Activated CD8-positive, alpha-beta T cell treated with anti-CD3 and anti-CD28 coated beads for 36 hours (primary cell): ENCODE measurements around the gene FMNL1. TPM values are rescaled to one million over a fixed set of nuclear protein-coding genes. Genes with fewer than 3 reads are reported as not detected.

Source experiments
- ATAC-seq: fragments of 200-7000 bp; cut with Tn5 transposase; one replicate; pipeline ENCODE4 v1.10.0; 2021; ENCODE audit warnings: mild to moderate bottlenecking, moderate library complexity
- CTCF ChIA-PET: fragments of 350-600 bp; sonication (Branson Sonifier 250); formaldehyde crosslinking; loops from one replicate; lab custom pipeline; 2021; ENCODE audit warnings: antibody characterized with exemption; lab: Charles Lee
- POLR2A ChIA-PET: fragments of 350-600 bp; sonication (Branson Sonifier 250); formaldehyde crosslinking; loops from one replicate; lab custom pipeline; 2021; ENCODE audit warnings: antibody characterized with exemption; lab: Charles Lee
- DNase-seq: peaks from one replicate; pipeline ENCODE4 v3.0.0-alpha.2; 2020
- H3K27ac Mint-ChIP-seq: one replicate; pipeline ENCODE4 v1.8.0; 2021; ENCODE audit warnings: mild to moderate bottlenecking, mixed read lengths
- H3K27me3 Mint-ChIP-seq: one replicate; pipeline ENCODE4 v1.8.0; 2021; ENCODE audit warnings: mixed read lengths
- H3K36me3 Mint-ChIP-seq: one replicate; pipeline ENCODE4 v1.8.0; 2021; ENCODE audit warnings: low read depth, mixed read lengths
- H3K4me1 Mint-ChIP-seq: one replicate; pipeline ENCODE4 v1.8.0; 2021; ENCODE audit warnings: low read depth, mixed read lengths
- H3K4me3 Mint-ChIP-seq: one replicate; pipeline ENCODE4 v1.8.0; 2021; ENCODE audit warnings: mild to moderate bottlenecking, moderate library complexity, mixed read lengths
- H3K9me3 Mint-ChIP-seq: one replicate; pipeline ENCODE4 v1.8.0; 2021; ENCODE audit warnings: mixed read lengths
- intact Hi-C: fragments of 100-400 bp; cut with micrococcal nuclease; formaldehyde crosslinking; loops from one replicate; pipeline ENCODE4 v1.10.0; 2022
- total RNA-seq, 2 experiments: library from RNA; stranded (reverse); gene quantifications; one replicate each; pipeline ENCODE4 v1.2.3, GENCODE V29; 2021
- TF ChIP-seq, protein P1 (sequence below): fragments of 200-600 bp; IDR thresholded peaks from one replicate; pipeline ENCODE4 v1.8.0; 2022; ENCODE audit warnings: antibody characterized with exemption, mild to moderate bottlenecking

FMNL1 gene
- total RNA-seq, 2 experiments from 2014 or later = 285 to 298 TPM

DNA sequence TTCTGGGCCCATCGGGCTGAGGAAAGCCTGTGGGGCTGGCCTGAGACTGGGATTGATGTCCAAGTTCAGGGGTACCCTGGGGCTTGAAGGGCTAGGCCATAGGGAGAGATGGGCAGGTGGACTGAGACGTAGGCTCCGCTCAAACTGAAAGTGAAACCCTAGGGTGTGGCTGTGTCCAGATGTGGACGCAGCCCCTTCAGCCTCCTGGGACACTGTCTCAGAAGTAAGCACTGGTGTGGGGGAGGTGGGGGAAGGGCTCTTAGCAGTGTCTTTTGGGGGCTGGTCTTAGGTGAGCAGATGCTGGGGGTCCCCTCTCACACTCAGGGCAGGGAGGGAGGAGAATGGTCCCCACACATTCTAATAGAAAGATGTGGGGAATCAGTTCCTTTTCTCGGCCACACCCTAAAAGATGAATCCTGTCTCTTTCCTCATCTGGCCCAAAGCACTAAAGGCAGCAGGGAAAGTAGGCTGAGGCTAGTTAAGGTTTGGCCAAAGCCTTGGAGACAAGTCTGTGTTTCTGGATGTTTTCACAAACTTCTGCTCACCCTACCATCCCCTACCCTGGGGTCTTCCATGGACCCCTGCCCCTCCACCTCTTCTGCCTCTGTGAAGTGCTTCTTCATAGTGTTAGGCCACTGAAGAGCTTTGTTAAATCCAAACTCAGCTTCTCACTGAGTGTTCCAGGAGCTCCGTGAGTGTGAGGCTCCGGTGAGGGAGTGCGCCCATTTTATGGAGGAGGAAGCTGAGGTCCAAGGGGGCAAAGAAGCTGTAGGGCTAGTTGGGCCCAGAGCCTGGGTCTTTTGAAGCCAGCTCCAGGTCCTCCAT, 5.6 kb downstream of the FMNL1 start:
- TF ChIP-seq, protein P1, sequence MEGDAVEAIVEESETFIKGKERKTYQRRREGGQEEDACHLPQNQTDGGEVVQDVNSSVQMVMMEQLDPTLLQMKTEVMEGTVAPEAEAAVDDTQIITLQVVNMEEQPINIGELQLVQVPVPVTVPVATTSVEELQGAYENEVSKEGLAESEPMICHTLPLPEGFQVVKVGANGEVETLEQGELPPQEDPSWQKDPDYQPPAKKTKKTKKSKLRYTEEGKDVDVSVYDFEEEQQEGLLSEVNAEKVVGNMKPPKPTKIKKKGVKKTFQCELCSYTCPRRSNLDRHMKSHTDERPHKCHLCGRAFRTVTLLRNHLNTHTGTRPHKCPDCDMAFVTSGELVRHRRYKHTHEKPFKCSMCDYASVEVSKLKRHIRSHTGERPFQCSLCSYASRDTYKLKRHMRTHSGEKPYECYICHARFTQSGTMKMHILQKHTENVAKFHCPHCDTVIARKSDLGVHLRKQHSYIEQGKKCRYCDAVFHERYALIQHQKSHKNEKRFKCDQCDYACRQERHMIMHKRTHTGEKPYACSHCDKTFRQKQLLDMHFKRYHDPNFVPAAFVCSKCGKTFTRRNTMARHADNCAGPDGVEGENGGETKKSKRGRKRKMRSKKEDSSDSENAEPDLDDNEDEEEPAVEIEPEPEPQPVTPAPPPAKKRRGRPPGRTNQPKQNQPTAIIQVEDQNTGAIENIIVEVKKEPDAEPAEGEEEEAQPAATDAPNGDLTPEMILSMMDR = no peak
- no peaks in the 10 kb centered on the region for H3K9me3 Mint-ChIP-seq
- ChIA-PET POLR2A (interaction anchor here (0.8 to 23.2 kb wide), 10 partner anchors 4 to 104 kb away, joined by 3 to 399 read pairs (median 8); partner anchors contain the start of genes FMNL1, HEXIM1 and MAP3K14), CTCF (interaction anchor here (0.9 to 14.5 kb wide), 8 partner anchors 6 to 92 kb away, joined by 3 to 406 read pairs (median 12); partner anchors contain the start of genes ACBD4, FMNL1 and HEXIM1)
- peak overlapping the region; percentile 99 for H3K27ac Mint-ChIP-seq
- no peak for ATAC-seq
- no peaks in the 10 kb centered on the region for H3K27me3 Mint-ChIP-seq
- peaks cover 62% of the 10 kb centered on the region for H3K36me3 Mint-ChIP-seq
- DNase-seq = peak; percentile 59
- intact Hi-C loops = no loop called here
- peak overlapping the region; percentile 99 for H3K4me3 Mint-ChIP-seq
- H3K4me1 Mint-ChIP-seq = peaks cover 54% of the 10 kb centered on the region

DNA sequence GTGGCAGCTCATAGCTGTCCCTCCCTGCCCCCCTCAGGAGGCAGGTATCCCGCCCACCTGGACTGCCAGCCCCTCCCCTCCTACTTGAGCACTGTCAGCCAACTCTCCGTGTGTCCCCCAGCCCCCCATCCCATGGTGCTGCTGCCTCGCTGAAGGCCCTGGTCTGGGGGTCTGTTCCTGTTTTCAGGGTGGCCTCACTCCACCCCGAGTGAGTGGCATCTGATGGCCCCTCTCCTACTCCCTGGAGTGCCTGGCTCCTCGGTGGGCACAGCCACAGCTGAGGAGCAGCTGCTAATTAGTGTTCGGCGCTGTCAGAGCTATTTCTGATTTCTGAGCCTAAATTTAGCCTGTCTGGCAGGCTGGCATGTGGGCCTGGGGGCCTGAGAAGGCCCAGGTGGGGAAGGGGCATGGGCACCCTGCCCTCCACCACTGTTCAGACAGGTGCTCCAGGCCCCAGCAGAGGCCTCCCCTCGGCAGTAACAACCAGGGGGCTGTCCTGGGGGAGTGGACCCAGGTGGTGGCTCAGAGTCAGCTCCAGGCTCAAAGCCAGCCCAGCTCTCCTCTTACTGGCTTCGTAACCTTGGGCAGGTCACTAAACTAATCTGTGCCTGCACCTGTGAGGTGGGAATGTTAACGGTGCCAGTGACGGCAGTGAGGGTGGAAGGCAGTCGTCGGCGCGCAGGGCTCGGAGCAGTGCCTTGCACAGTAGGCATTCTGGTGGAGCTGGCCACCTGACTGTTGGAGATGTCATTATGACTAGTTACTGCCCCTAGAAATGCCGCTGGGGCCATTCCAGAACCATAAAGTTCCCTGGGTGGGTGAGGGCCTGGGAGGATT, 6.5 kb downstream of the FMNL1 start:
- intact Hi-C loops = no loop called here
- POLR2A ChIA-PET = interaction anchor here (0.7 to 23.2 kb wide), 12 partner anchors 5 to 167 kb away, joined by 3 to 399 read pairs (median 7); partner anchors contain the start of genes FMNL1, HEXIM1 and MAP3K14
- TF ChIP-seq, protein P1 = no peak
- peak; percentile 70 for DNase-seq
- H3K27me3 Mint-ChIP-seq = no peaks in the 10 kb centered on the region
- CTCF ChIA-PET = interaction anchor here (0.7 to 14.5 kb wide), 9 partner anchors 6 to 157 kb away, joined by 3 to 406 read pairs (median 7); partner anchors contain the start of genes ACBD4, FMNL1 and HEXIM1
- peak overlapping the region; percentile 99 for H3K27ac Mint-ChIP-seq
- peaks cover 63% of the 10 kb centered on the region for H3K4me1 Mint-ChIP-seq
- H3K36me3 Mint-ChIP-seq = peaks cover 64% of the 10 kb centered on the region
- H3K9me3 Mint-ChIP-seq = no peaks in the 10 kb centered on the region
- ATAC-seq = no peak
- H3K4me3 Mint-ChIP-seq = peak overlapping the region; percentile 99

GRCh38 chr17:45228763-45229539, 7.3 kb downstream of the FMNL1 start:
- TF ChIP-seq, protein P1 = no peak
- H3K36me3 Mint-ChIP-seq = peaks cover 64% of the 10 kb centered on the region
- peak overlapping the region; percentile 99 for H3K4me3 Mint-ChIP-seq
- intact Hi-C loops = no loop called here
- peak; percentile 41 for ATAC-seq
- no peaks in the 10 kb centered on the region for H3K27me3 Mint-ChIP-seq
- no peaks in the 10 kb centered on the region for H3K9me3 Mint-ChIP-seq
- CTCF ChIA-PET = interaction anchor here (1.0 to 14.5 kb wide), 9 partner anchors 7 to 157 kb away, joined by 3 to 406 read pairs (median 8); partner anchors contain the start of genes ACBD4 and FMNL1
- peak; percentile 96 for DNase-seq
- POLR2A ChIA-PET = interaction anchor here (0.7 to 23.2 kb wide), 10 partner anchors 6 to 166 kb away, joined by 3 to 399 read pairs (median 8); partner anchors contain the start of genes FMNL1, HEXIM1 and MAP3K14
- peaks cover 70% of the 10 kb centered on the region for H3K4me1 Mint-ChIP-seq
- peak overlapping the region; percentile 99 for H3K27ac Mint-ChIP-seq

GRCh38 chr17:45229681-45230409, 8.2 kb downstream of the FMNL1 start:
- peak; percentile 10 for ATAC-seq
- TF ChIP-seq, protein P1 = no peak
- Mint-ChIP-seq H3K9me3 (no peaks in the 10 kb centered on the region), H3K4me3 (peak overlapping the region; percentile 99), H3K4me1 (peaks cover 78% of the 10 kb centered on the region), H3K36me3 (peaks cover 66% of the 10 kb centered on the region), H3K27me3 (no peaks in the 10 kb centered on the region), H3K27ac (peak overlapping the region; percentile 99)
- ChIA-PET CTCF (interaction anchor here (0.8 to 14.5 kb wide), 16 partner anchors 8 to 163 kb away, joined by 3 to 406 read pairs (median 4); partner anchors contain the start of genes ACBD4 and FMNL1), POLR2A (interaction anchor here (0.5 to 23.2 kb wide), 10 partner anchors 7 to 121 kb away, joined by 3 to 399 read pairs (median 8); partner anchors contain the start of genes FMNL1, HEXIM1 and MAP3K14)
- DNase-seq = peak; percentile 87
- intact Hi-C loops = no loop called here
